HCT116 (cell line): ENCODE measurements around the gene UBE2F. TPM values are rescaled to one million over a fixed set of nuclear protein-coding genes. Genes with fewer than 3 reads are reported as not detected.

Experiments used
- ATAC-seq: fragments of 200-7000 bp; cut with Tn5 transposase; 2 replicates; pipeline ENCODE4 v1.9.1; 2020; ENCODE audit warnings: mild to moderate bottlenecking, moderate library complexity
- BruUV-seq: library from RNA; stranded (reverse); fragments of 400-500 nt; replicated peaks from 2 replicates; lab custom pipeline; 2021; lab: Mats Ljungman, UMichigan
- CTCF ChIA-PET: fragments of 300-600 bp; sonication (Branson Sonifier 250); formaldehyde crosslinking; loops from one replicate; lab custom pipeline; 2021; ENCODE audit warnings: antibody characterized with exemption; lab: Charles Lee
- POLR2A ChIA-PET: fragments of 300-600, 350-600 bp; sonication (Branson Sonifier 250); formaldehyde crosslinking; loops from one replicate; lab custom pipeline; 2021; ENCODE audit warnings: antibody characterized with exemption; lab: Charles Lee
- RAD21 ChIA-PET, 2 experiments: fragments of 300-600 bp; sonication (Branson Sonifier 250); formaldehyde crosslinking; loops; one replicate each; lab custom pipeline; 2023; ENCODE audit warnings: low total read pairs in 2 of 2; ENCODE audit not compliant: uncharacterized antibody in 2 of 2, unreplicated experiment in 2 of 2, low non-redundant PET in 1 of 2; lab: Charles Lee
- DNase-seq: peaks from one replicate; pipeline ENCODE4 v3.0.0-alpha.2; 2010; ENCODE audit warnings: low read depth, low spot score
- H2AFZ ChIP-seq: fragments of 200-600 bp; shearing (Covaris generic), sonication (generic); 2 replicates; pipeline ENCODE4 v1.6.1; 2017; ENCODE audit warnings: low read depth, mixed run types, mixed read lengths, antibody characterized with exemption, low read length; ENCODE audit not compliant: poor library complexity, severe bottlenecking
- H3K27ac ChIP-seq: 2 replicates; pipeline ENCODE4 v1.5.1; 2012; ENCODE audit warnings: low read depth, low read length
- H3K27me3 ChIP-seq: fragments of 200-600 bp; sonication (generic); 2 replicates; pipeline ENCODE4 v1.6.1; 2016; ENCODE audit warnings: mixed run types, low read length, mixed read lengths; ENCODE audit not compliant: insufficient read depth
- H3K36me3 ChIP-seq, 2 experiments: fragments of 200-500 bp in 1 of 2; fragments of 200-600 bp in 1 of 2; sonication (Bioruptor generic) in 1 of 2; sonication (generic) in 1 of 2; 2 replicates each; pipeline versions ENCODE4 v1.5.1 to v1.6.1; 2014 to 2016; ENCODE audit warnings: low read length in 2 of 2, inconsistent platforms in 1 of 2, mixed read lengths in 1 of 2, mixed run types in 1 of 2; ENCODE audit not compliant: insufficient read depth in 2 of 2, control insufficient read depth in 1 of 2
- H3K4me1 ChIP-seq, 2 experiments: fragments of 200-600 bp in 1 of 2; sonication (generic) in 1 of 2; 2 replicates each; pipeline versions ENCODE4 v1.5.1 to v1.6.1; 2012 to 2017; ENCODE audit warnings: low read length in 2 of 2, inconsistent platforms in 1 of 2, mild to moderate bottlenecking in 1 of 2, mixed read lengths in 1 of 2, mixed run types in 1 of 2, moderate library complexity in 1 of 2; ENCODE audit not compliant: insufficient read depth in 2 of 2, control insufficient read depth in 1 of 2
- H3K4me2 ChIP-seq: fragments of 200-600 bp; sonication (generic); 2 replicates; pipeline ENCODE4 v1.6.1; 2017; ENCODE audit warnings: mixed run types, low read length, mixed read lengths
- H3K4me3 ChIP-seq, 2 experiments: fragments of 200-600 bp in 1 of 2; sonication (generic) in 1 of 2; replicated peaks in 1 of 2; 2 replicates each; pipeline ENCODE4 v1.5.1; 2011 to 2016; ENCODE audit warnings: low read length in 2 of 2, control low read depth in 1 of 2, low read depth in 1 of 2, mild to moderate bottlenecking in 1 of 2, mixed read lengths in 1 of 2, mixed run types in 1 of 2
- H3K79me2 ChIP-seq: fragments of 200-600 bp; sonication (generic); 2 replicates; pipeline ENCODE4 v1.6.1; 2017; ENCODE audit warnings: mild to moderate bottlenecking, mixed run types, low read length, moderate library complexity, mixed read lengths; ENCODE audit not compliant: insufficient read depth
- H3K9ac ChIP-seq: fragments of 200-600 bp; sonication (generic); 2 replicates; pipeline ENCODE4 v1.6.1; 2016; ENCODE audit warnings: low read length, mixed read lengths
- H3K9me2 ChIP-seq: fragments of 200-600 bp; sonication (generic), shearing (Covaris generic); 2 replicates; pipeline ENCODE4 v1.6.1; 2017; ENCODE audit warnings: mixed run types, mild to moderate bottlenecking, moderate library complexity; ENCODE audit not compliant: insufficient read depth
- H3K9me3 ChIP-seq, 2 experiments: fragments of 200-500 bp in 1 of 2; fragments of 200-600 bp in 1 of 2; sonication (Bioruptor generic) in 1 of 2; sonication (generic) in 1 of 2; 2 replicates each; pipeline ENCODE4 v1.6.1; 2014 to 2017; ENCODE audit warnings: low read length in 2 of 2, mixed read lengths in 2 of 2, inconsistent platforms in 1 of 2, low read depth in 1 of 2, mild to moderate bottlenecking in 1 of 2, mixed run types in 1 of 2, moderate library complexity in 1 of 2; ENCODE audit not compliant: control insufficient read depth in 1 of 2, insufficient read depth in 1 of 2
- H4K20me1 ChIP-seq: fragments of 200-600 bp; sonication (generic), shearing (Covaris generic); 2 replicates; pipeline ENCODE4 v1.6.1; 2017; ENCODE audit warnings: mixed run types, mild to moderate bottlenecking, moderate library complexity; ENCODE audit not compliant: insufficient read depth
- ATF3 ChIP-seq: IDR thresholded peaks from 2 replicates; pipeline ENCODE4 v1.6.1; 2012
- EGR1 ChIP-seq: IDR thresholded peaks from 2 replicates; pipeline ENCODE4 v1.6.1; 2012; ENCODE audit warnings: low read depth
- ELF1 ChIP-seq: IDR thresholded peaks from 2 replicates; pipeline ENCODE4 v1.6.1; 2012; ENCODE audit warnings: low read depth, borderline replicate concordance
- EZH2phosphoT487 ChIP-seq: fragments of 200-600 bp; IDR thresholded peaks from 2 replicates; pipeline ENCODE4 v1.6.1; 2018; ENCODE audit warnings: antibody characterized with exemption, borderline replicate concordance
- FOSL1 ChIP-seq: IDR thresholded peaks from 2 replicates; pipeline ENCODE4 v1.6.1; 2012; ENCODE audit warnings: low read depth
- POLR2AphosphoS5 ChIP-seq: IDR thresholded peaks from 2 replicates; pipeline ENCODE4 v1.6.1; 2011; ENCODE audit warnings: mild to moderate bottlenecking, low read depth, low read length, moderate library complexity
- RAD21 ChIP-seq: IDR thresholded peaks from 2 replicates; pipeline ENCODE4 v1.6.1; 2012; ENCODE audit warnings: low read depth, mild to moderate bottlenecking
- SIN3A ChIP-seq: IDR thresholded peaks from 2 replicates; pipeline ENCODE4 v1.6.1; 2012; ENCODE audit warnings: low read depth
- SP1 ChIP-seq: IDR thresholded peaks from 2 replicates; pipeline ENCODE4 v1.6.1; 2012; ENCODE audit warnings: low read depth
- ZBTB33 ChIP-seq: IDR thresholded peaks from 2 replicates; pipeline ENCODE4 v1.6.1; 2011; ENCODE audit warnings: mild to moderate bottlenecking, low read length, moderate library complexity; ENCODE audit not compliant: insufficient replicate concordance; ENCODE audit errors: extremely low read depth
- ZFX ChIP-seq: fragments of 450-650 bp; IDR thresholded peaks from 2 replicates; pipeline ENCODE4 v1.6.1; 2017
- intact Hi-C: fragments of 100-400 bp; cut with micrococcal nuclease; formaldehyde crosslinking; loops from 2 replicates; pipeline ENCODE4 v1.10.0; 2022
- total RNA-seq: library from RNA; stranded (reverse); gene quantifications from one replicate; pipeline ENCODE4 v1.2.1, GENCODE V29; 2021; ENCODE audit not compliant: unreplicated experiment

UBE2F gene
- total RNA-seq, 1 experiment from 2014 or later: 32.8 TPM

- POLR2A ChIA-PET: no interaction called here
- H3K4me1 ChIP-seq: no peaks in the 10 kb centered on the region
- no peak for TF ChIP-seq POLR2AphosphoS5
- TF ChIP-seq EGR1: no peak
- TF ChIP-seq FOSL1: no peak
- TF ChIP-seq EZH2phosphoT487: no peak
- no peak for TF ChIP-seq RAD21
- no peak for TF ChIP-seq ATF3
- no peak for TF ChIP-seq ZFX
- TF ChIP-seq ZBTB33: no peak
- no peak for TF ChIP-seq ELF1
- no peak for TF ChIP-seq SP1
- TF ChIP-seq SIN3A: no peak
- TF ChIP-seq, all 23 proteins: peak for 0
- intact Hi-C loops: no loop called here
- H3K9ac ChIP-seq: no peak overlapping the region
- no peak overlapping the region for H2AFZ ChIP-seq
- no peaks in the 10 kb centered on the region for H3K9me3 ChIP-seq
- H3K27me3 ChIP-seq: no peaks in the 10 kb centered on the region
- no peaks in the 10 kb centered on the region for H3K79me2 ChIP-seq
- CTCF ChIA-PET: no interaction called here
- RAD21 ChIA-PET: no interaction called here
- H4K20me1 ChIP-seq: no peaks in the 10 kb centered on the region
- BruUV-seq: no TSS peak
- H3K36me3 ChIP-seq: no peaks in the 10 kb centered on the region
- no peak overlapping the region for H3K27ac ChIP-seq
- no peak overlapping the region for H3K4me2 ChIP-seq
- H3K9me2 ChIP-seq: no peaks in the 10 kb centered on the region
- ATAC-seq (no peak), DNase-seq (no peak)
- no peak overlapping the region for H3K4me3 ChIP-seq
Measured at GRCh38 chr2:238043851-238044250, 77.0 kb downstream of the UBE2F start.
